ENCODE data around the gene GALNT12. TPM values are rescaled to one million over a fixed set of nuclear protein-coding genes. Genes with fewer than 3 reads are reported as not detected.

Gene GALNT12
- total RNA-seq, 1 donor from 2014 or later: 12.9 TPM

- TF ChIP-seq, protein P1, sequence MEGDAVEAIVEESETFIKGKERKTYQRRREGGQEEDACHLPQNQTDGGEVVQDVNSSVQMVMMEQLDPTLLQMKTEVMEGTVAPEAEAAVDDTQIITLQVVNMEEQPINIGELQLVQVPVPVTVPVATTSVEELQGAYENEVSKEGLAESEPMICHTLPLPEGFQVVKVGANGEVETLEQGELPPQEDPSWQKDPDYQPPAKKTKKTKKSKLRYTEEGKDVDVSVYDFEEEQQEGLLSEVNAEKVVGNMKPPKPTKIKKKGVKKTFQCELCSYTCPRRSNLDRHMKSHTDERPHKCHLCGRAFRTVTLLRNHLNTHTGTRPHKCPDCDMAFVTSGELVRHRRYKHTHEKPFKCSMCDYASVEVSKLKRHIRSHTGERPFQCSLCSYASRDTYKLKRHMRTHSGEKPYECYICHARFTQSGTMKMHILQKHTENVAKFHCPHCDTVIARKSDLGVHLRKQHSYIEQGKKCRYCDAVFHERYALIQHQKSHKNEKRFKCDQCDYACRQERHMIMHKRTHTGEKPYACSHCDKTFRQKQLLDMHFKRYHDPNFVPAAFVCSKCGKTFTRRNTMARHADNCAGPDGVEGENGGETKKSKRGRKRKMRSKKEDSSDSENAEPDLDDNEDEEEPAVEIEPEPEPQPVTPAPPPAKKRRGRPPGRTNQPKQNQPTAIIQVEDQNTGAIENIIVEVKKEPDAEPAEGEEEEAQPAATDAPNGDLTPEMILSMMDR (IDR thresholded peaks at IDR 0.05; ENCODE audit: unreplicated experiment): no peak
- no peaks in the 10 kb centered on the region for H3K9me3 Mint-ChIP-seq (ENCODE audit: low read depth)
- H3K27me3 Mint-ChIP-seq: no peaks in the 10 kb centered on the region
- peaks cover 6% of the 10 kb centered on the region for H3K36me3 Mint-ChIP-seq (ENCODE audit: insufficient read depth)
- H3K4me1 Mint-ChIP-seq (ENCODE audit: low read depth): no peaks in the 10 kb centered on the region
- no peak overlapping the region for H3K4me3 Mint-ChIP-seq (ENCODE audit: low read depth)
- DNase-seq (ENCODE audit: low spot score, unreplicated experiment): no peak
- no peak overlapping the region for H3K27ac Mint-ChIP-seq
These were observed 19.2 kb downstream of the GALNT12 start for GRCh38 chr9:98826716-98827115.

- Mint-ChIP-seq H3K4me3 (ENCODE audit: low read depth) (no peak overlapping the region), H3K27ac (no peak overlapping the region), H3K9me3 (ENCODE audit: low read depth) (no peaks in the 10 kb centered on the region), H3K36me3 (ENCODE audit: insufficient read depth) (peaks cover 10% of the 10 kb centered on the region), H3K27me3 (no peaks in the 10 kb centered on the region), H3K4me1 (ENCODE audit: low read depth) (peaks cover 8% of the 10 kb centered on the region)
- TF ChIP-seq, protein P1 (IDR thresholded peaks at IDR 0.05; ENCODE audit: unreplicated experiment): no peak
- no peak for DNase-seq (ENCODE audit: low spot score, unreplicated experiment)
These were observed 22.3 kb downstream of the GALNT12 start for GRCh38 chr9:98829766-98830165.

DNA sequence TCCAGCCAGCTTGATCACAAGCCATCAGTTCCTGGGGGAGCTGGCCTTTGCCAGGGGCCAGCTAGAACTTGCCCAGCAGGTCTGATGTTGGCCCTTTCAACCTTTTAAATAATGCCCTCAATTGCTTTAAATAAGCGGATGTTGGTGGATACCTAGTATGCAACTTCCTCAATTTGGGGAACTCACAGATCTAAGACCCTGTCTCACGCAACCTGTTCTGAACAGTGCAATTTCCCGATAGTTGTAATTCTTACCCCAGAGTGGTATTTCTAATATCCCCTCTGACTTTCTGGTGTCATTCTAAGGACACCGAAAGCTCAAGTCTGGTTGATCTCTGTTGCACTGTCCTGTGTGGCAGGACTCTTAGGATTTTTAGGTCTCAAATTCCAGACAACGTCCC is 23.1 kb downstream of the GALNT12 start:
- no peaks in the 10 kb centered on the region for H3K9me3 Mint-ChIP-seq (ENCODE audit: low read depth)
- H3K4me3 Mint-ChIP-seq (ENCODE audit: low read depth): no peak overlapping the region
- TF ChIP-seq, protein P1 (IDR thresholded peaks at IDR 0.05; ENCODE audit: unreplicated experiment): no peak
- no peak for DNase-seq (ENCODE audit: low spot score, unreplicated experiment)
- H3K27ac Mint-ChIP-seq: no peak overlapping the region
- peaks cover 10% of the 10 kb centered on the region for H3K36me3 Mint-ChIP-seq (ENCODE audit: insufficient read depth)
- H3K27me3 Mint-ChIP-seq: no peaks in the 10 kb centered on the region
- H3K4me1 Mint-ChIP-seq (ENCODE audit: low read depth): peaks cover 8% of the 10 kb centered on the region

DNA sequence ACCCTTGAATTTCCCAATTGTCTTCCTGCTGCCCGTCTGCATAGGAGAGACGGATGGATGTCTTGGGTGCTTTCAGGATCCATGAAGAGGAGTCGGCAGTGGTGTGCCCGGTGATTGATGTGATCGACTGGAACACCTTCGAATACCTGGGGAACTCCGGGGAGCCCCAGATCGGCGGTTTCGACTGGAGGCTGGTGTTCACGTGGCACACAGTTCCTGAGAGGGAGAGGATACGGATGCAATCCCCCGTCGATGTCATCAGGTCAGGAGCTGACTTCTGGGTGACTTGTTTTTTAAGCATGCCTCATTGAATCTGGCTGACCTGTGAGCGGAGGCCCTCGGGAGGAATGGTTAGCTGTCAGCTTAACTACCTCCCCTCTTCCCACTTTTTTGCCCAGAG is 24.2 kb downstream of the GALNT12 start:
- Mint-ChIP-seq H3K4me3 (ENCODE audit: low read depth) (no peak overlapping the region), H3K9me3 (ENCODE audit: low read depth) (no peaks in the 10 kb centered on the region), H3K27me3 (no peaks in the 10 kb centered on the region), H3K36me3 (ENCODE audit: insufficient read depth) (peaks cover 10% of the 10 kb centered on the region), H3K27ac (no peak overlapping the region), H3K4me1 (ENCODE audit: low read depth) (peaks cover 8% of the 10 kb centered on the region)
- no peak for DNase-seq (ENCODE audit: low spot score, unreplicated experiment)
- TF ChIP-seq, protein P1 (IDR thresholded peaks at IDR 0.05; ENCODE audit: unreplicated experiment): no peak

DNA sequence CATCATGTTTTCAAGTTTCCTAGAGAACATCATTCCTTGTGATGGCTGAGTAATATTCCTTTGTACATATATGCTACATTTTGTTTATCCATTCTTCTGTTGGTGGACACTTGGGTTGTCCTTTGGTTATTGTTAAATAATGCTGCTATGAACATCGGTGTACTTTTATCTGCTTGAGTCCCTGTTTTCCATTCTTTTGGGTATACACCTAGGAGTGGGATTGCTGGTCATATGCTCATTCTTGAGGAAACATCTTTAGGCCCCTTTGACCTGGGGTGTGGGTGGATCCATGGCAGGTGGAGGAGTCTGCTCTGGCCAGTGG is 25.3 kb downstream of the GALNT12 start:
- Mint-ChIP-seq H3K9me3 (ENCODE audit: low read depth) (no peaks in the 10 kb centered on the region), H3K4me1 (ENCODE audit: low read depth) (peaks cover 8% of the 10 kb centered on the region), H3K27ac (no peak overlapping the region), H3K27me3 (no peaks in the 10 kb centered on the region), H3K4me3 (ENCODE audit: low read depth) (no peak overlapping the region), H3K36me3 (ENCODE audit: insufficient read depth) (peaks cover 12% of the 10 kb centered on the region)
- no peak for DNase-seq (ENCODE audit: low spot score, unreplicated experiment)
- TF ChIP-seq, protein P1 (IDR thresholded peaks at IDR 0.05; ENCODE audit: unreplicated experiment): no peak

Data from progenitor cell of endocrine pancreas (in vitro differentiated cells).